Measurements from ENCODE around the gene PSMB2. TPM values are rescaled to one million over a fixed set of nuclear protein-coding genes. Genes with fewer than 3 reads are reported as not detected.
A peak's percentile ranks its signal among the peaks of the same experiment; 100 is the strongest.
"Not testable (repeated sequence)": the region's sequence is repeated elsewhere in the genome, so short reads cannot be mapped to it uniquely, and the experiment has no call there.

PSMB2 gene
- total RNA-seq, 1 experiment from 2014 or later = 86.0 TPM

DNA sequence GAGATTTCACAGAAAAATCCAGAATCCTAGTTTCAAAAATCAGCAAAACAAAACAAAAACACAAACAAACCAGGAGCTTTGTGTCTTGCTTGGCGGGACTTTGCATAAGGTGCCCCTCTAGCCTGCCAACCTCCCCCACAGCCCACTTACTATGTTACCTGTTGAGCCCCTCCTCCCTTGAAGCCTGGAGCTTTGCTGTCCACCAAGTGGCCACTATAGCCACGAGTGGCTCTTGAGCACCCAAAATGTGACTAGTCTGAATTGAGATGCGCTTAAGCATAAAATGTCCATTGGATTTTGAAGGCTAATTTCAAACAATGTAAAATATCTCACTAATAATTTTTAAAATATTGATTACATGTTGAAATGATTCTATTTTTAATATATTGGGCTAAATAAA is 56.0 kb downstream of the PSMB2 start:
- H3K9me3 Mint-ChIP-seq = no peaks in the 10 kb centered on the region; a peak in 1 of 5 replicates
- Histone ChIP-seq H3K23me2 (ENCODE audit: insufficient read length, low read depth, low read length, poor library complexity, severe bottlenecking) (no peaks in the 10 kb centered on the region), H3K18ac (ENCODE audit: insufficient read length, low read depth, low read length) (no peak overlapping the region), H4K5ac (ENCODE audit: insufficient read length, low read depth, low read length) (no peak overlapping the region), H3K23ac (ENCODE audit: insufficient read length, low read depth, low read length) (no peak overlapping the region), H3K27ac (ENCODE audit: insufficient read length, low read depth, low read length) (no peak overlapping the region), H4K91ac (ENCODE audit: insufficient read length, low read depth, low read length) (no peak overlapping the region), H3K9me3 (ENCODE audit: control insufficient read depth, low read depth, low read length) (no peaks in the 10 kb centered on the region), H2BK15ac (ENCODE audit: low read depth, low read length) (no peak overlapping the region), H4K8ac (replicated peaks; ENCODE audit: insufficient read length, low read depth, low read length) (no peak overlapping the region), H2AK5ac (ENCODE audit: insufficient read length, low read length) (no peak overlapping the region), H3K4ac (ENCODE audit: low read depth, low read length) (no peak overlapping the region), H3K14ac (ENCODE audit: insufficient read depth, low read length) (no peak overlapping the region), H2BK5ac (ENCODE audit: insufficient read length, low read length) (no peak overlapping the region), H3K27me3 (ENCODE audit: insufficient read depth, low read length) (no peaks in the 10 kb centered on the region), H4K20me1 (ENCODE audit: control insufficient read depth, insufficient read depth, insufficient read length) (no peaks in the 10 kb centered on the region), H2AFZ (ENCODE audit: low read length) (no peak overlapping the region), H3K9ac (ENCODE audit: extremely low read depth, insufficient read length, low read length) (no peak overlapping the region), H3K4me1 (ENCODE audit: insufficient read depth, low read length) (no peaks in the 10 kb centered on the region), H3T11ph (ENCODE audit: low read length) (no peak overlapping the region), H3K79me1 (ENCODE audit: insufficient read depth, low read depth, low read length, poor library complexity, severe bottlenecking) (no peaks in the 10 kb centered on the region), H3K56ac (ENCODE audit: insufficient read length, low read depth, low read length) (no peak overlapping the region), H2BK20ac (ENCODE audit: low read depth, low read length, poor library complexity, severe bottlenecking) (no peak overlapping the region), H2BK120ac (ENCODE audit: low read depth, low read length, poor library complexity, severe bottlenecking) (no peak overlapping the region), H3K4me2 (ENCODE audit: insufficient read depth, insufficient read length, low read length) (no peak overlapping the region), H3K79me2 (ENCODE audit: insufficient read depth, low read length) (no peaks in the 10 kb centered on the region), H2BK12ac (ENCODE audit: insufficient read length, low read depth, low read length) (no peak overlapping the region)
- H3K4me3 Mint-ChIP-seq = no peak overlapping the region
- peak; percentile 17 for DNase-seq
- no CpG with 5 or more reads among the region's 3 CpGs for whole genome bisulfite sequencing (ENCODE audit: extremely low coverage, insufficient read length, low lambda C conversion rate)
- no peak overlapping the region for H3K27ac Mint-ChIP-seq
- no peaks in the 10 kb centered on the region for H3K36me3 Mint-ChIP-seq (ENCODE audit: insufficient read depth in 1 of 3, low read depth in 3 of 3)
- peaks cover 5 to 8% of the 10 kb centered on the region in 2 experiments for H3K4me1 Mint-ChIP-seq
- TF ChIP-seq, protein P1, sequence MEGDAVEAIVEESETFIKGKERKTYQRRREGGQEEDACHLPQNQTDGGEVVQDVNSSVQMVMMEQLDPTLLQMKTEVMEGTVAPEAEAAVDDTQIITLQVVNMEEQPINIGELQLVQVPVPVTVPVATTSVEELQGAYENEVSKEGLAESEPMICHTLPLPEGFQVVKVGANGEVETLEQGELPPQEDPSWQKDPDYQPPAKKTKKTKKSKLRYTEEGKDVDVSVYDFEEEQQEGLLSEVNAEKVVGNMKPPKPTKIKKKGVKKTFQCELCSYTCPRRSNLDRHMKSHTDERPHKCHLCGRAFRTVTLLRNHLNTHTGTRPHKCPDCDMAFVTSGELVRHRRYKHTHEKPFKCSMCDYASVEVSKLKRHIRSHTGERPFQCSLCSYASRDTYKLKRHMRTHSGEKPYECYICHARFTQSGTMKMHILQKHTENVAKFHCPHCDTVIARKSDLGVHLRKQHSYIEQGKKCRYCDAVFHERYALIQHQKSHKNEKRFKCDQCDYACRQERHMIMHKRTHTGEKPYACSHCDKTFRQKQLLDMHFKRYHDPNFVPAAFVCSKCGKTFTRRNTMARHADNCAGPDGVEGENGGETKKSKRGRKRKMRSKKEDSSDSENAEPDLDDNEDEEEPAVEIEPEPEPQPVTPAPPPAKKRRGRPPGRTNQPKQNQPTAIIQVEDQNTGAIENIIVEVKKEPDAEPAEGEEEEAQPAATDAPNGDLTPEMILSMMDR (conservative IDR thresholded peaks at IDR 0.05) = no peak
- H3K27me3 Mint-ChIP-seq (ENCODE audit: low read depth) = peaks cover under 1% of the 10 kb centered on the region; the same call in 1 of the 2 replicates

DNA sequence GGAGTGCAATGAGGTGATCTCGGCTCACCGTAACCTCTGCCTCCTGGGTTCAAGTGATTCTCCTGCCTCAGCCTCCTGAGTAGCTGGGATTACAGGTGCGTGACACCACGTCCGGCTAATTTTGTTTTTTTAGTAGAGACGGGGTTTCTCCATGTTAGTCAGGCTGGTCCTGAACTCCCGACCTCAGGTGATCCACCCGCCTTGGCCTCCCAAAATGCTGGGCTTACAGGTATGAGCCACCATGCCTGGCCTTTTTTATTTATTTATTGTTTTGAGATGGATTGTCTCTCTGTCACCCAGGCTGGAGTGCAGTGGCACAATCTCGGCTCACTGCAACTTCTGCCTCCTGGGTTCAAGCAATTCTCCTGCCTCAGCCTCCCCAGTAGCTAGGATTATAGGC is 59.7 kb downstream of the PSMB2 start:
- H3K9me3 Mint-ChIP-seq; H3K27ac Mint-ChIP-seq; H3K4me2 ChIP-seq (ENCODE audit: insufficient read depth, insufficient read length, low read length); H2BK20ac ChIP-seq (ENCODE audit: low read depth, low read length, poor library complexity, severe bottlenecking); H3K4me3 Mint-ChIP-seq; H3K23ac ChIP-seq (ENCODE audit: insufficient read length, low read depth, low read length); H4K5ac ChIP-seq (ENCODE audit: insufficient read length, low read depth, low read length); H2AK5ac ChIP-seq (ENCODE audit: insufficient read length, low read length); H3T11ph ChIP-seq (ENCODE audit: low read length); H3K14ac ChIP-seq (ENCODE audit: insufficient read depth, low read length); H3K79me2 ChIP-seq (ENCODE audit: insufficient read depth, low read length); H2BK12ac ChIP-seq (ENCODE audit: insufficient read length, low read depth, low read length); H4K20me1 ChIP-seq (ENCODE audit: control insufficient read depth, insufficient read depth, insufficient read length); H3K4ac ChIP-seq (ENCODE audit: low read depth, low read length); H2BK15ac ChIP-seq (ENCODE audit: low read depth, low read length); H4K8ac ChIP-seq (replicated peaks; ENCODE audit: insufficient read length, low read depth, low read length); H3K4me1 ChIP-seq (ENCODE audit: insufficient read depth, low read length); H3K79me1 ChIP-seq (ENCODE audit: insufficient read depth, low read depth, low read length, poor library complexity, severe bottlenecking); H3K9ac ChIP-seq (ENCODE audit: extremely low read depth, insufficient read length, low read length); H3K9me3 ChIP-seq (ENCODE audit: control insufficient read depth, low read depth, low read length); H3K56ac ChIP-seq (ENCODE audit: insufficient read length, low read depth, low read length); H2BK120ac ChIP-seq (ENCODE audit: low read depth, low read length, poor library complexity, severe bottlenecking); H4K91ac ChIP-seq (ENCODE audit: insufficient read length, low read depth, low read length); H2BK5ac ChIP-seq (ENCODE audit: insufficient read length, low read length); H3K27ac ChIP-seq (ENCODE audit: insufficient read length, low read depth, low read length); H2AFZ ChIP-seq (ENCODE audit: low read length); H3K18ac ChIP-seq (ENCODE audit: insufficient read length, low read depth, low read length); DNase-seq; H3K36me3 Mint-ChIP-seq (ENCODE audit: insufficient read depth in 1 of 3, low read depth in 3 of 3): not testable (repeated sequence)
- H3K23me2 ChIP-seq (ENCODE audit: insufficient read length, low read depth, low read length, poor library complexity, severe bottlenecking) = peaks cover 10% of the 10 kb centered on the region
- Mint-ChIP-seq H3K27me3 (ENCODE audit: low read depth) (peaks cover 35% of the 10 kb centered on the region), H3K4me1 (peaks cover 10 to 11% of the 10 kb centered on the region in 2 experiments)
- peaks cover 16% of the 10 kb centered on the region; the same call in 1 of the 2 replicates for H3K27me3 ChIP-seq (ENCODE audit: insufficient read depth, low read length)
- WGBS (ENCODE audit: extremely low coverage, insufficient read length, low lambda C conversion rate) = no CpG with 5 or more reads among the region's 9 CpGs

Data from H9 (cell line).